Diencephalon (tissue), 1 donor: ENCODE data around the gene ITGA1. TPM values are rescaled to one million over a fixed set of nuclear protein-coding genes. Genes with fewer than 3 reads are reported as not detected.

Experiments
- small RNA-seq: library from RNA; depleted of rRNA; stranded (forward); fragments of <200 nt; gene quantifications from one replicate; pipeline ENCODE3, GENCODE V24; 2014
- total RNA-seq: library from RNA; depleted of rRNA; stranded (reverse); fragments of >200 nt; gene quantifications from one replicate; pipeline ENCODE4 v1.2.3, GENCODE V29; 2014

The ITGA1 gene
- total RNA-seq: 12.5 TPM

GRCh38 chr5:52787600-52788504 is at the start of gene ITGA1, which contains the start of gene PELO:
TSS of gene ITGA1 (plus strand) at chr5:52787916. CDS start at chr5:52788354, 438 bp downstream.
TSS of gene PELO (plus strand) at chr5:52787916. CDS start at chr5:52800395, 12,479 bp downstream.

DNA sequence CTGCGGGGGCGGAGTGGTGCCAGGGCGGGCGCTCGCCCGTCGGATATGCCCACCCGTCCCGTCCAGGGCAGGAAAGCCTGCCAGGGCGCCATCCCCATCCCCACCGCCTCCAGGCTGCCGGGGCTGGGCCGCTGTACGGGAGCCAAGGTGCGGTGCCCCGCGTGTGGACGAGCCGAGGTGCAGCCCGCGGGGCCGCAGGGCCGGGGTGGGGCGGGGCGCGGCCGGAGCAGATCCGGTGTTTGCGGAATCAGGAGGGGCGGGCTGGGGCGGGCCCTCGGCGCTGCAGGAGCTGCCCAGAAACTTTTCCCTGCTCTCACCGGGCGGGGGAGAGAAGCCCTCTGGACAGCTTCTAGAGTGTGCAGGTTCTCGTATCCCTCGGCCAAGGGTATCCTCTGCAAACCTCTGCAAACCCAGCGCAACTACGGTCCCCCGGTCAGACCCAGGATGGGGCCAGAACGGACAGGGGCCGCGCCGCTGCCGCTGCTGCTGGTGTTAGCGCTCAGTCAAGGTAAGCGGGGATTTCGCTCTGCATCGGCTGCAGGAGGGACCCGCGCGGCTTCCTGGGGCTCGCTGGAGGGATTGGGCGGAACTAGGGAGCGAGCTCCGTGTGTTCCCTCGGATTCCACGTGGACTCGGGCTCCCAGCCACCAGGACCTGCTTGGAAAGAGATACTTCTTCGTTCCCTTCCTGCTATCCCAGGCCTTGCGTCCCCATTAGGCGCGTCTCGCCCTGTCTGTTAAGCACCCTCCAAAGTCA is 201.5 kb downstream of the ITGA1 start, which contains the start of gene ITGA2:
Gene ITGA2 (plus strand): TSS at position 328 of the 756 bp plus-strand sequence. CDS start 117 bp downstream, at position 445.

Small RNA genes lying within 50 kb of the gene (small RNA-seq; reads per million reads assigned to genes)
- gene B3GNTL1P1: not detected

Other genes starting within 250 kb of the ITGA1 start
- gene PELO, start within 50 bp of the ITGA1 start, total RNA-seq: 26.8 TPM
- 4.4 TPM for gene ITGA2, start 201.4 kb downstream of the ITGA1 start, total RNA-seq